IPS DF 4.7 (cell line): ENCODE measurements around the gene GSTA5.
"Not testable (repeated sequence)": the region's sequence is repeated elsewhere in the genome, so short reads cannot be mapped to it uniquely, and the experiment has no call there.

ENCODE experiments used
- DNase-seq: peaks from one replicate; pipeline ENCODE4 v3.0.0-alpha.2; 2013; ENCODE audit warnings: low spot score; ENCODE audit errors: extremely low read depth

GSTA5 gene

GRCh38 chr6:52840763-52841585 lies at the start of gene GSTA5:
Gene GSTA5, minus strand, starts transcription at chr6:52840813.
- no peak for DNase-seq

GRCh38 chr6:52890018-52890417 lies 49.4 kb upstream of the GSTA5 start:
- DNase-seq, result no peak

GRCh38 chr6:52887910-52888524 lies 47.4 kb upstream of the GSTA5 start:
- DNase-seq, result no peak

- DNase-seq, result peak; percentile 60
These were observed 41.6 kb upstream of the GSTA5 start for GRCh38 chr6:52881996-52882841.

- DNase-seq, result no peak
These were observed 41.0 kb upstream of the GSTA5 start for GRCh38 chr6:52881662-52881995.

GRCh38 chr6:52877786-52878185 lies 37.2 kb upstream of the GSTA5 start:
- DNase-seq, result no peak

- no peak for DNase-seq
These were observed 36.6 kb upstream of the GSTA5 start for GRCh38 chr6:52877168-52877567.

- no peak for DNase-seq
These were observed 35.6 kb upstream of the GSTA5 start for GRCh38 chr6:52876056-52876787.

- no peak for DNase-seq
These were observed 31.4 kb upstream of the GSTA5 start for GRCh38 chr6:52872031-52872430.

- DNase-seq, result no peak
These were observed 31.0 kb upstream of the GSTA5 start for GRCh38 chr6:52871621-52872020.

- DNase-seq, result not testable (repeated sequence)
These were observed 29.9 kb upstream of the GSTA5 start for GRCh38 chr6:52870335-52871091.

- DNase-seq, result not testable (repeated sequence)
These were observed 28.3 kb upstream of the GSTA5 start for GRCh38 chr6:52868899-52869298.

GRCh38 chr6:52868240-52868639 lies 27.6 kb upstream of the GSTA5 start:
- no peak for DNase-seq

- not testable (repeated sequence) for DNase-seq
These were observed 20.5 kb upstream of the GSTA5 start for GRCh38 chr6:52861151-52861550.

- DNase-seq, result no peak
These were observed 17.8 kb upstream of the GSTA5 start for GRCh38 chr6:52858416-52858815.

GRCh38 chr6:52856137-52856536 lies 15.5 kb upstream of the GSTA5 start:
- DNase-seq, result not testable (repeated sequence)

GRCh38 chr6:52849137-52849536 lies 8.5 kb upstream of the GSTA5 start:
- DNase-seq, result no peak

GRCh38 chr6:52846002-52846401 lies 5.4 kb upstream of the GSTA5 start:
- DNase-seq, result no peak

GRCh38 chr6:52843605-52844004 lies 3.0 kb upstream of the GSTA5 start:
- no peak for DNase-seq
